Gastrocnemius medialis (tissue), 4 donors: ENCODE data around the gene MAP2. TPM values are rescaled to one million over a fixed set of nuclear protein-coding genes. Genes with fewer than 3 reads are reported as not detected.

Experiments
- ATAC-seq, 2 donors: fragments of 150-250 bp; one replicate each; pipeline ENCODE4 v1.9.1; 2016
- DNase-seq, 2 donors: peaks; one replicate each; pipeline ENCODE4 v3.0.0-alpha.2; 2019
- H3K27ac ChIP-seq, 4 donors: fragments of 200-600 bp; sonication (generic); 1 replicate in 1 of 4; 2 replicates in 3 of 4; pipeline ENCODE4 v1.5.1; 2016 to 2018; ENCODE audit warnings: mild to moderate bottlenecking in 2 of 4, moderate library complexity in 1 of 4
- H3K27me3 ChIP-seq, 3 donors: fragments of 200-600 bp; sonication (generic) in 2 of 3; 1 replicate in 1 of 3; 2 replicates in 2 of 3; pipeline versions ENCODE4 v1.5.1 to v1.6.0; 2016 to 2019; ENCODE audit warnings: mild to moderate bottlenecking in 1 of 3, moderate library complexity in 1 of 3
- H3K36me3 ChIP-seq, 2 donors: fragments of 200-600 bp; sonication (generic) in 1 of 2; one replicate each; pipeline ENCODE4 v1.5.1; 2017 to 2018
- H3K4me1 ChIP-seq, 2 donors: fragments of 200-600 bp; sonication (generic) in 1 of 2; one replicate each; pipeline ENCODE4 v1.5.1; 2016 to 2017; ENCODE audit warnings: mild to moderate bottlenecking in 2 of 2
- H3K4me3 ChIP-seq, 4 donors: fragments of 200-600 bp; sonication (generic) in 3 of 4; 1 replicate in 1 of 4; 2 replicates in 3 of 4; pipeline ENCODE4 v1.5.1; 2016 to 2019; ENCODE audit warnings: mild to moderate bottlenecking in 2 of 4
- H3K9me3 ChIP-seq, 3 donors: fragments of 200-600 bp; sonication (generic) in 2 of 3; 1 replicate in 1 of 3; 2 replicates in 2 of 3; pipeline ENCODE4 v1.5.1; 2016 to 2019
- CTCF ChIP-seq, 5 experiments: fragments of 450-650 bp in 3 of 5; fragments of 200-600 bp in 2 of 5; sonication (generic) in 2 of 5; IDR thresholded peaks in 4 of 5; conservative IDR thresholded peaks in 1 of 5; 1 replicate in 4 of 5; 2 replicates in 1 of 5; pipeline ENCODE4 v1.5.1; 2016 to 2019; ENCODE audit warnings: antibody characterized with exemption in 5 of 5, mild to moderate bottlenecking in 3 of 5, moderate library complexity in 3 of 5
- POLR2A ChIP-seq, 2 donors: fragments of 450-650 bp; IDR thresholded peaks; one replicate each; pipeline ENCODE4 v1.6.1; 2017; ENCODE audit warnings: antibody characterized with exemption in 2 of 2, mild to moderate bottlenecking in 2 of 2, moderate library complexity in 2 of 2
- in situ Hi-C, 4 donors: fragments of 200-750 bp; cut with MboI; loops; one replicate each; pipeline versions ENCODE4 v1.15.0 to v1.8.0; 2017; ENCODE audit warnings: low sequenced_read_pairs in 4 of 4
- intact Hi-C: fragments of 100-400 bp; cut with DNase I; formaldehyde crosslinking; loops from one replicate; pipeline ENCODE4 v1.15.1; 2023; ENCODE audit warnings: low total_unique reads
- total RNA-seq, 4 donors: library from RNA; depleted of rRNA; stranded (reverse); fragments of >200 nt; gene quantifications; one replicate each; pipeline versions ENCODE4 v1.1.0 to v1.2.3, GENCODE V29; 2016

Gene MAP2
- total RNA-seq, 4 donors from 2014 or later, result 1.8 to 2.7 (median 2.2) TPM

GRCh38 chr2:209648714-209649113 is 224.9 kb downstream of the MAP2 start:
- no peak for TF ChIP-seq POLR2A (IDR thresholded peaks at IDR 0.05)
- TF ChIP-seq CTCF (IDR thresholded peaks at IDR 0.05 in 4 of 5, conservative IDR thresholded peaks at IDR 0.05 in 1 of 5), result no peak
- Histone ChIP-seq H3K27ac (no peak overlapping the region), H3K4me3 (no peak overlapping the region), H3K27me3 (no peaks in the 10 kb centered on the region), H3K36me3 (no peaks in the 10 kb centered on the region), H3K9me3 (no peaks in the 10 kb centered on the region), H3K4me1 (no peaks in the 10 kb centered on the region)
- DNase-seq, result no peak
- in situ Hi-C loops (no loop called here), intact Hi-C loops (no loop called here)
- ATAC-seq, result no peak

- no peaks in the 10 kb centered on the region for H3K9me3 ChIP-seq
- H3K27ac ChIP-seq, result no peak overlapping the region
- intact Hi-C loops, result no loop called here
- no peak overlapping the region for H3K4me3 ChIP-seq
- TF ChIP-seq POLR2A (IDR thresholded peaks at IDR 0.05) (no peak), CTCF (IDR thresholded peaks at IDR 0.05 in 4 of 5, conservative IDR thresholded peaks at IDR 0.05 in 1 of 5) (no peak)
- H3K4me1 ChIP-seq, result no peaks in the 10 kb centered on the region
- ATAC-seq, result no peak
- in situ Hi-C loops, result no loop called here
- H3K36me3 ChIP-seq, result no peaks in the 10 kb centered on the region
- H3K27me3 ChIP-seq, result no peaks in the 10 kb centered on the region
- DNase-seq, result no peak
Measured at GRCh38 chr2:209653134-209653533, 229.3 kb downstream of the MAP2 start.

GRCh38 chr2:209661286-209661894 is 237.5 kb downstream of the MAP2 start:
- H3K9me3 ChIP-seq, result no peaks in the 10 kb centered on the region
- intact Hi-C loops (no loop called here), in situ Hi-C loops (no loop called here)
- H3K36me3 ChIP-seq, result no peaks in the 10 kb centered on the region
- H3K4me1 ChIP-seq, result no peaks in the 10 kb centered on the region
- no peak overlapping the region for H3K27ac ChIP-seq
- DNase-seq (no peak), ATAC-seq (no peak)
- TF ChIP-seq CTCF (IDR thresholded peaks at IDR 0.05 in 4 of 5, conservative IDR thresholded peaks at IDR 0.05 in 1 of 5) (no peak), POLR2A (IDR thresholded peaks at IDR 0.05) (no peak)
- no peaks in the 10 kb centered on the region for H3K27me3 ChIP-seq
- no peak overlapping the region for H3K4me3 ChIP-seq

- in situ Hi-C loops, result no loop called here
- intact Hi-C loops, result no loop called here
- DNase-seq (no peak), ATAC-seq (no peak)
- H3K4me1 ChIP-seq, result no peaks in the 10 kb centered on the region
- no peak overlapping the region for H3K27ac ChIP-seq
- no peaks in the 10 kb centered on the region for H3K9me3 ChIP-seq
- no peak for TF ChIP-seq POLR2A (IDR thresholded peaks at IDR 0.05)
- TF ChIP-seq CTCF (IDR thresholded peaks at IDR 0.05 in 4 of 5, conservative IDR thresholded peaks at IDR 0.05 in 1 of 5), result no peak
- no peaks in the 10 kb centered on the region for H3K36me3 ChIP-seq
- no peaks in the 10 kb centered on the region for H3K27me3 ChIP-seq
- no peak overlapping the region for H3K4me3 ChIP-seq
Measured at GRCh38 chr2:209662021-209662420, 238.2 kb downstream of the MAP2 start.

GRCh38 chr2:209663139-209663538 is 239.3 kb downstream of the MAP2 start:
- no peak for ATAC-seq
- intact Hi-C loops, result no loop called here
- H3K4me1 ChIP-seq, result no peaks in the 10 kb centered on the region

More at GRCh38 chr2:209663139-209663538, 239.3 kb downstream of the MAP2 start:
- DNase-seq, result no peak
- Histone ChIP-seq H3K36me3 (no peaks in the 10 kb centered on the region), H3K9me3 (no peaks in the 10 kb centered on the region), H3K4me3 (no peak overlapping the region), H3K27me3 (no peaks in the 10 kb centered on the region), H3K27ac (no peak overlapping the region)
- TF ChIP-seq CTCF (IDR thresholded peaks at IDR 0.05 in 4 of 5, conservative IDR thresholded peaks at IDR 0.05 in 1 of 5) (no peak), POLR2A (IDR thresholded peaks at IDR 0.05) (no peak)
- in situ Hi-C loops, result no loop called here
